ENCODE measurements around the gene CACNA2D3.
"Not testable (repeated sequence)": the region's sequence is repeated elsewhere in the genome, so short reads cannot be mapped to it uniquely, and the experiment has no call there.

The CACNA2D3 gene

GRCh38 chr3:54122324-54123002 lies at the start of gene CACNA2D3:
Gene CACNA2D3 (plus strand): TSS chr3:54122552.
- no peak for DNase-seq (ENCODE audit: low spot score)

- no peak for DNase-seq (ENCODE audit: low spot score)
These were observed 49.0 kb upstream of the CACNA2D3 start for GRCh38 chr3:54073386-54073785.

DNA sequence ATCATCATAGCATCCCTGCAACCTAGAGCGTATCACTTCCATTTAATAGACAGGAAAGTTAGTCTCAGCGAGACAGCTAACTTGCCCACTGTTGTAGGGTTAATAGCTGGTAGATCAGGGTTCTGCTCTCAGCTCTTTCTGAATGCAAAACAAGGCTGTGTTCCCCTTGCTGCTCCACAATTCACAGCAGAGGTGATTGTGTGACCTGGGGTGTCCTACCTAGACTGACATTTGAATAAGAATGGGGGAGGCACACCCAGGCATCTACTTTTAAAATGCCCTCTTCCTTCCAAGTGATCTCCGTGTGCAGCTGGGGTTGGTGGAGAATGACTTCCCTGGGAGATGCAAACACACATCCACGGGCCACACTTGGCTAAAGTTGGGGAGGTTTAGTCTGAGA lies 43.0 kb upstream of the CACNA2D3 start:
- DNase-seq (ENCODE audit: low spot score), result no peak

GRCh38 chr3:54079730-54080325 lies 42.5 kb upstream of the CACNA2D3 start:
- DNase-seq (ENCODE audit: low spot score), result no peak

- no peak for DNase-seq (ENCODE audit: low spot score)
These were observed 38.4 kb upstream of the CACNA2D3 start for GRCh38 chr3:54083921-54084320.

GRCh38 chr3:54085936-54086335 lies 36.4 kb upstream of the CACNA2D3 start:
- DNase-seq (ENCODE audit: low spot score), result no peak

- no peak for DNase-seq (ENCODE audit: low spot score)
These were observed 35.5 kb upstream of the CACNA2D3 start for GRCh38 chr3:54086652-54087405.

- no peak for DNase-seq (ENCODE audit: low spot score)
These were observed 34.6 kb upstream of the CACNA2D3 start for GRCh38 chr3:54087581-54088410.

- DNase-seq (ENCODE audit: low spot score), result no peak
These were observed 28.7 kb upstream of the CACNA2D3 start for GRCh38 chr3:54093491-54094248.

- no peak for DNase-seq (ENCODE audit: low spot score)
These were observed 27.4 kb upstream of the CACNA2D3 start for GRCh38 chr3:54094926-54095325.

DNA sequence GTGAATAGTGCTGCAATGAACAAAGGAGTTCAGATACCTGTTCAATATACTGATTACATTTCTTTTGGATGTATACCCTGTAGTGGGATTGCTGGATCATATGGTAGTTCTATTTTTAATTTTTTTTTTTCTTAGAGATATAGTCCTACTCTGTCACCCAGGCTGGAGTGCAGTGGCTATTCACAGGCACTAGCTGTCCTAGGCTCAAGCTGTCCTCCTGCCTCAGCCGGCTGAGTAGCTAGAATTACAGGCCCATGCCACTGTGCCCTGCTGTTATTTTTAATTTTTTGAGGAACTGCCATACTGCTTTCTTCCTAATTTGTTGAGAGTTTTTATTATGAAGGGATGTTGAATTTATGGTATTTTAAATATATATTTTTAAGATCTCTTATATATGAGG lies 23.0 kb upstream of the CACNA2D3 start:
- DNase-seq (ENCODE audit: low spot score), result no peak

DNA sequence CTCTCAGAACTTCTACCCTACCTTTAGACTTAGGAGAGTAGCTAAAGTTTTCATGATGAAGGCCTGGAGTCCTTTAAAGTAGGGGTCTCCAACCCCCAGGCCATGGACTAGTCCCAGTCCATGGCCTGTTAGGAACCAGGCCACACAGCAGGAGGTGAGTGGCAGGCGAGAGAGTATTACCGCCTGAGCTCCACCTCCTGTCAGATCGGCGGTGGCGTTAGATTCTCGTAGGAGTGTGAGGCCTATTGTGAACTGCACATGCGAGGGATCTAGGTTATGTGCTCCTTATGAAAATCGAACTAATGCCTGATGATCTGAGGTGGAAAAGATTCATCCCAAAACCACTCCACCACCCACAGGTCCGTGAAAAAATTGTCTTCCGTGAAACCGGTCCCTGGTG lies 18.3 kb upstream of the CACNA2D3 start:
- DNase-seq (ENCODE audit: low spot score), result no peak

DNA sequence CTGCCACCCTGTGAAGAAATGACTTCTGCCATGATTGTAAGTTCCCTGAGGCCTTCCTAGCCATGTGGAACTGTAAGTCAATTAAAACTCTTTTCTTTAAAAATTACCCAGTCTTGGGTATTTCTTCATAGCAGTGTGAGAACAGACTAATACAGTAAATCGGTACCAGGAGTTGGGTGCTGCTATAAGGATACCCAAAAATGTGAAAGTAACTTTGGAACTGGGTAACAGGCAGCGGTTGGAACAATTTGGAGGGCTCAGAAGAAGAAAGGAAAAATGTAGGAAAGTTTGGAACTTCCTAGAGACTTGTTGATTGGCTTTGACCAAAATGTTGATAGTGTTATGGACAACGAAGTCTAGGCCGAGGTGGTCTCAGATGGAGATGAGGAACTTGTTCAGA lies 6.2 kb upstream of the CACNA2D3 start:
- not testable (repeated sequence) for DNase-seq (ENCODE audit: low spot score)

DNA sequence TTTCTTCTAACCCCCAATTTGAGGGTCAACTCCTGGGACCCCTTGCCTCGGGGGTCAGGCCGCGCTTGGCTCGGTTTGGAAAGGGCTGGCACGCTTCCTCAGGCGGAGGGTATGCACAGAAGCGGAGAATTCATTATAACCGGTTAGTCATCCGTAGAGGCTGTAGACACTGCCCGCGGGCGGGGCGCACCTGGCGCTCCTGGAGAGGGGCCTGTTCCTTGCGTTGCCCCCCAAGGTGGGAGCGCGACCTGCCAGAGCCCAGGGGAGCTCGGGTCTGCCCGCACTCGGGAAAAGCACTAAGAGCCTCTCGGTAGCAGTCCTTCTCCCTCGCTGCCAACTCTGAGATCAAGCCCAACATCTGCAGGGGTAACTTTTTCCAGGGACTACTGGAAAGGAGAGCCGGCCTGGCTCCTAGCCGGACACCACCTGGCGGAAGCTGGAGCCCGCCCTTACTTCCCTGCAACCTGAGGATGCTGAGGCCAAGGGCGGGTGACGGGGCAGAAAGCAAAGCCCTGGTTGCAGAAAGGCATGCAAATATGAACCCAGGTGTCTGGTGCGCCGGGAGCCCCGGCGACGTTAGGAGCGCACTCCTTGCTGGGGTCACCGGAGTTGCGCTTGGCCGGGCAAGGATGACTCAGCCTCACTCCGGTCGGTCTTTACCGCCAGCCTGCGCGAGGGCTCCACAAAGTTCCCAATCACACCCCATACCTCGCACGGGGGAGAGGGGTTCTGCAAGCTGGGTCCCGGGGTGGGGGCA lies 1.5 kb upstream of the CACNA2D3 start:
- no peak for DNase-seq (ENCODE audit: low spot score)

DNA sequence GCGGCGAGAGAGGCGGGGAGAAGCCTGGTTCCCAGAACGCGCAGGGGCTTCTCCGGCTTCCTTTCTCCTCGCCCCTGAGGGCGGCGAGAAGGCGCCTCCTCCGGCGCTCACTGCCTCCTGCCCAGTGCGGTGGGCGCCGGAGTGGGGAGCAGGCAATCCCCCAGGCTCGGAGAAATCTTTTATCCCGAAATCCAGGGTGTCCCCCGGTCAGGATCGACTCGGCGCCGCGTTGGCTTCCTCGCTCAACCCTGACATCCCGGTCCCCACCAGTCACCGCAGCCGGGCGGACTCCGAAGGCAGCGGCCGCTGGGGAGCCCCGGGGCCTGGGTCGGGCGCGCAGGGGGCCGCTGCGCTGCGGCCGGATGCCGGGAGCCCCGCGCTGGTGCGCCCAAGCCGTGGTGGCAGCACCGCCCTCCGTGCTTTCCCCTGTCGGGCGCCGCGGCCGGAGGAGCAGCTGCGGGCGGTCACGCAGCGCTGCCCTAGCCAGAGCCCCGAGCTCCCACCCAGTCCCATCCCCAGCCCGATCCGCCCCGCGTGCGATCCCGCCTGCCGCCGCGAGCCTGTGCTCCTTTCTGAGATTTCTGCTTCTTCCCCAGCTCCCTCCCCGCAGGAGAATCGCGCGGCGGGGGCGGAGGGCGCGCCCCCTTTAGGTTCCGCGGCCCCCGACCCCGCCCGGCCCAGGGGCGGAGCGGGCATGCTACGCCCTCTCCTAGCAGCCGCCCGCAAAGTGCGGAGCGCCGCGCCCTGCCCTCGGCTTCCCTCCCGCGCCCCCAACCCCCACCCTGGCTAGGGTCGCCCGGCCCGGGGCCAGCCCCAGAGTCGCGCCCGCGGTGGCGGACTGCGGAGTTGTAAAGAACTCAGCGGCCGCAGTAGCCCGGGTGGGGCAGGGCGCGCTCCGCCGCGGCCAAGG lies 683 bp upstream of the CACNA2D3 start:
- DNase-seq (ENCODE audit: low spot score), result no peak

DNA sequence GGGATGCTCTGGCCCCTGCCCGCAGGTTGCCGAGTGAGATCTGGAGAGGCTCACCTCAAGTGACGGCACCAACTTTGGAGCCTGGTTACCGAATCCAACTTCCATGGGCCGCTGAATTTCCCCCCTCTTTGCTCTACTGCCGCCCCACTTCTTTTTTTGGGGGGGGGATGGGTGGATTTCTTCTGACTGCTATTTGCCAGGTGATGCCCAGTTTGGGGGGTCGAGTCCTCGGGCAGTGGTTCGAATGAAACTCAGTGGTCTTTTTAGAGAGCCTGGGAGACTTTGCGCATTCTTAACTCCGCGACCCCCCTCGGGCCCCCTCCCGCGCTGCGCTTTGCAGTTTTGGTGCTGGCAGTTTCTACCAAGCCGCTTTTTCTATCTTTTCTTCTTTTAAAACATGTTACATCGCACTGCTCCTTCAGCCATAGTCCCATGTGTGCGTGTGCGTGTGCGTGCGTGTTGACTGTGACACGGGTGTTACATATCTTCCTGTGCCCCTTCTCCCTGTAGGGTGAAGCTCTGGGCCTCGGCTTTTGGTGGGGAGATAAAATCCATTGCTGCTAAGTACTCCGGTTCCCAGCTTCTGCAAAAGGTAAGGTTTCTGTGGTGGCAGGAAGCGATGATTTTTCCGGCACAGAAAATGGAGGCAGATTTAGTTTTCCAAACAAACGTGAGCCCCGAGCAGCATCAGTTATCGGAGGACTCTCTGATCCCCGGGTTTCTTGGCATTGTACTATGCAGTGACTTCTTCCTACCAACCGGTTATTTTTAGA lies 837 bp downstream of the CACNA2D3 start:
- DNase-seq (ENCODE audit: low spot score), result no peak

DNA sequence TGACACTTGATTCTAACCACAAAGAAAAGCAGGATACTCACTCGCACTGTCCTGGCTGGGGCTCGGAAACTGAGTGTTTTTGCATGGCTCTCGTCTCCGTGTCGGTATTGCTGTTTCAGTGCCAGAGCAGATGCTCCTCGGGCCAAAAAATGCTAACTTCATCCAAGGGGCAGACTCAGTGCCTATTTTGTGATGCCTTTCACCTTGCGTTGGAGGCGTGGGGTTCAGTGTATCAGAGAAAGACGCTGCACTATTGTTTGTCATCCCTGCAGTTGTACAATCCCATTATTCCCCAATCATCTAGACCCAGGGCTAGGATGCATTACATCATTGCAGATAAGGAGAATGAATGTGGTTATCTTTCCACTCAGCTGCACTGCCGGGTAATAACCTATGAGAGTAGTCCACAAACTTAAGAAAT lies 1.4 kb downstream of the CACNA2D3 start:
- no peak for DNase-seq (ENCODE audit: low spot score)

DNA sequence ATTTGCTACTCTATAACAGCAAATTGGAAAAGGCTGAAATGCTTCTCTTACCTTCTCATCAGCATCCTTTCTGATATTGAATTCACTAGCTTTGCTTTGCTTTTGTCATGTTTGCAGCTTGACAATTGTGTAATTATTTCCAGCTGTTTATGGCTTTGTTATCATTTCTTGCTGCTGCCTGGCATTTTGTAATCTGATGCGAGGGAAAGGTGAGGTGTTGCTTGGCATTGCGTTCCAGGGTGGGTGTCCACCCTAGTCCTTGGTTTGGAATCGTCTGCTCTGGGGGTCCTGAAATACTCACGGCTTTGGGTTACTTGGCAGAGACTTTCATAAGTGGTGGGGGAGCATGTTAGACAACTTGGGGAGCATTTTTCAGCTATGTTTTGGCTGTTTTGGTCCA lies 2.9 kb downstream of the CACNA2D3 start:
- DNase-seq (ENCODE audit: low spot score), result no peak

DNA sequence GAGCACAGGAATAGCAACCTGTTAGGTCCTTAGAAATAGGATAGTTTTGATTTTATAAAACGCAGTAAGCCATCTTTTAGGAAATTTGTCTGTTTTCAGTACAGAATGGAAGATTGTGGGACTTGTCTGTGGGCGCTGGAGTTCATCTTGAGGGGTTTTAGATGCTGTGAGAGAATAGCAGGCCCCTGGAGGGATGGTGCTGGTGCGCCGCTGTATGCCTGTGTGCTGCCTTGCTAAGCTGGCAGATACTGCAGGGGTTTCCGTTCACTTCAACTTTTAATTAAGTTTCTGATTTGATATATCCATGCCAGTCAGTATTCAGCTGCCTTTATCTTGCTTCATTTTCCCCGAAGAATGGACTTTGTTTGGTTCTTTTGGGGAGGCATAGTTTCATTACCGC lies 4.2 kb downstream of the CACNA2D3 start:
- no peak for DNase-seq (ENCODE audit: low spot score)
